Neuron (in vitro differentiated cells): ENCODE results near the gene ATXN1.
"Not testable (repeated sequence)": the region's sequence is repeated elsewhere in the genome, so short reads cannot be mapped to it uniquely, and the experiment has no call there.

Experiments
- H2AFZ ChIP-seq: one replicate; pipeline ENCODE4 v1.6.1; 2013; ENCODE audit warnings: low read depth, mild to moderate bottlenecking, inconsistent platforms, low read length, moderate library complexity
- H3K27me3 ChIP-seq: one replicate; pipeline ENCODE4 v1.6.1; 2013; ENCODE audit warnings: low read length; ENCODE audit not compliant: insufficient read depth
- H3K36me3 ChIP-seq: one replicate; pipeline ENCODE4 v1.6.1; 2013; ENCODE audit warnings: low read length; ENCODE audit not compliant: insufficient read depth
- H3K4me1 ChIP-seq: one replicate; pipeline ENCODE4 v1.6.1; 2013; ENCODE audit warnings: low read length; ENCODE audit not compliant: insufficient read depth
- H3K4me3 ChIP-seq: 2 replicates; pipeline ENCODE4 v1.5.1; 2013; ENCODE audit warnings: mild to moderate bottlenecking, low read length, moderate library complexity
- H3K9me3 ChIP-seq: one replicate; pipeline ENCODE4 v1.6.1; 2013; ENCODE audit warnings: low read length

ATXN1 gene

DNA sequence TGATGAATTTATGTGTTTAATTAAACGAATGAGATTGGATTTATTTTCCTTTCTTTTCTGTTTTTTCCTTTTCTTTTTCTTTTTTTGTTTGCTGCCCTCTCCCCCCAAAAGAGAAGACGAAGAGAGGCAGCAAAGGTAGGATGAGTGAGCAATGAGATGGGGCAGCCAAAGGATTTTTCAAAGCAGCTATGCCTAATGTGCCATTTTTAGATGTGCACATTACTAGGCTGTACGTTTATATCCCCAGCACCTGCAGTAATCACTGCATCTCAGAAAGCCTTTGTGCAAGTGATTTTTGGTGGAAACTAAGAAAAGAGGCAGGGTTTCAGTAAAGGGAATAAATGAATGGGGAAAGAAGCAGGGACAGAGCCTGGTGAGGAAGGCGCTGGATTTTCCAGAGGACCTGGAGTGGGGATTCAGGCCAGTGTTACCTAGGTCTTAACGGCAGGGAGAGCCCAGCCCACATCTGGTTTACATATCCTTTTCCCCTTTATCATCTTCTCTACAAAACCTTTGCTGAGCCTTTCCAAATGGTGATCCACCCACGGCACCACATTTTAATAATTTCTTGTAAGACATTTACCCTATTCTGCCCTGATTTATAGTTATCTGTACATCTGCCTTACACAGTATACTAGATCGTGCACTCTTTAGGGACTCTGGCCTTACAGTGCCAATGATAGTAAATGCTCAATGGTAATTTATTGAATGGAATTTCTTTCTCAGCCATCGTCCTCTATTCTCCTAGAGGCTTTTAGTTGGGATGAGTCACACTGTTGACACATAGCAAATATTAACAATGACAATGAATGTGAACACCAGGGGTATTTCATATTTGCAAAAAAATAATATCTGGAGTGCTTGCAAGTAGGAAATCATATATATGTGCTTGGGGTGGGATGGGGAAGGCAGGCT is 38.3 kb upstream of the ATXN1 start:
- no peaks in the 10 kb centered on the region for H3K9me3 ChIP-seq
- no peak overlapping the region for H2AFZ ChIP-seq
- peaks cover 3% of the 10 kb centered on the region for H3K27me3 ChIP-seq
- no peak overlapping the region for H3K4me3 ChIP-seq
- H3K36me3 ChIP-seq = no peaks in the 10 kb centered on the region
- H3K4me1 ChIP-seq = peaks cover 15% of the 10 kb centered on the region

DNA sequence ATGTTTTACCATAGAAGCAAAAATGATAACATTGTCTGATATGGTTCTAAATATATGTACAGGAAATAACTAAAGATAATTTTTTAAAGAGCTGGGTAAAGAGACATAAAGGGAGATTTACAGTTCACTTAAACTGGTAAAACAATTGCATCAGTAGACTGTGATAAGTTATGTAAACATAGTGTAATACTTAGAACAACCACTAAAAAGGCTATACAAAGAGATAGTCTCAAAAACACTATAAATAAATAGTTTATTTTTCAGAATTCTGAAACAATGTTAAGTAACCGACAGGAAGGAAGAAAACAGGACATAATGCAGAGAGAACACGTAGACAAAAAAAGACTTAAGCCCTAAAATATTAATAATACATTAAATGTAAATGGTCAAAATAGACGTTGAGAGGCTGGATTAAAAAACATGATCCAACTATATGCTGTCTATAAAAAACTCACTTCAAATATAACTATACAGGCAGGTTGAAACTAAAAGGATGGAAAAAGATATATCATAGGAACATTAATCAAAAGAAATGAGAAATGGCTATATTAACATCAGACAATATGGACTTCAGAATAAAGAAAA is 32.7 kb upstream of the ATXN1 start:
- Histone ChIP-seq H2AFZ (no peak overlapping the region), H3K36me3 (no peaks in the 10 kb centered on the region), H3K4me3 (no peak overlapping the region), H3K27me3 (no peaks in the 10 kb centered on the region), H3K9me3 (peaks cover 4% of the 10 kb centered on the region), H3K4me1 (no peaks in the 10 kb centered on the region)

DNA sequence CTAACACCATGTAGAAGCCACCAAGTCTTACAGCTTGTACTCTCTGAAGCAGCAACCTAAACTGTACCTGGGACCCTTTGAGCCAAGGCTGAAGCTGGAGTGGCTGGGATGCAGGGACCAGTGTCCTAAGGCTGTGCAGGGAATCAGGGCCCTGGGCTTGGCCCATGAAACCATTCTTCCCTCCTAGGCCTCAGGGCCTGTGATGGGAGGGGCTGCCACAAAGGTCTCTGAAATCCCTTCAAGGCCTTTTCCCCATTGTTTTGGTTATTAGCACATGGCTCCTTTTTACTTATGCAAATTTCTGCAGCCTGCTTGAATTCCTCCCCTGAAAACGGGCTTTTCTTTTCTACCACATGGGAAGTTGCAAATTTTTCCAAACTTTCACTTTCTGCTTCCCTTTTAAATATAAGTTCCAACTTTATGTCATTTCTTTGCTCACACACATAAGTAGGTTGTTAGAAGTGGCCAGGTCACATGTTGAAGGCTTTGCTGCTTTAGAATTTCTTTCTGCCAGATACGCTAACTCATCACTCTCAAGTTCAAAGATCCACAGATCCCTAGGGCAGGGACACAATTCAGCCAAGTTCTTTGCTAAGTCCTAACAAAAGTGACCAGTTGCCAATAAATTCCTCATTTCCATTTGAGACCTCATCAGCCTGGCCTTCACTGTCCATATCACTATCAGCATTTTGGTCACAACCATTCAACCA is 28.2 kb upstream of the ATXN1 start:
- no peak overlapping the region for H2AFZ ChIP-seq
- H3K4me3 ChIP-seq = no peak overlapping the region
- H3K36me3 ChIP-seq = no peaks in the 10 kb centered on the region
- peaks cover 4% of the 10 kb centered on the region for H3K9me3 ChIP-seq
- no peaks in the 10 kb centered on the region for H3K27me3 ChIP-seq
- no peaks in the 10 kb centered on the region for H3K4me1 ChIP-seq

DNA sequence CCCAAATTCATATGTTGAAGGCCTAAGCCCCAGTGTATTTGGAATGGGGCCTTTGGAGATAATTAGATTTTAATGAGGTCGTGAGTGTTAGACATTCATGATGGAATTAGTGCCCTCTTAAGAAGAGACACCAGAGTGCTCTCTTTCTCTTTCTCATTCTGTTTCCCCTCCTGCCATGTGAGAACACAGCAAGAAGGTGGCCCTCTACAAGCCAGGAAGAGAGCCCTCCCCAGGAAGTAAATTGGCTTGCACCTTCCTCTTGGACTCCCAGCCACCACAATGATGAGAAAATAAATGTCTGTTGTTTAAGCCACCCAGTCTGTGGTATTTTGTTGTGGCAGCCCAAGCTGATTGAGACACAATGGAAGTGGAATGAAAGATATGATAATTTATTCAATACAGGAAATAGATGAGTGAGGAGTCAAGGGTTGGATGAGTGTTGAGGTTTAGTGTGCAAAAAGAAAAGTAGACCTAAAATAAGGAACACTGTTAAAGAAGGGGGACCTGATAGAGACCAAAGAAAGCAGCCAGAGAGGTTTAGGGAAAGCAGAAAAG is 25.9 kb upstream of the ATXN1 start:
- no peaks in the 10 kb centered on the region for H3K27me3 ChIP-seq
- H3K9me3 ChIP-seq = peaks cover 4% of the 10 kb centered on the region
- no peak overlapping the region for H3K4me3 ChIP-seq
- no peak overlapping the region for H2AFZ ChIP-seq
- no peaks in the 10 kb centered on the region for H3K4me1 ChIP-seq
- H3K36me3 ChIP-seq = no peaks in the 10 kb centered on the region

DNA sequence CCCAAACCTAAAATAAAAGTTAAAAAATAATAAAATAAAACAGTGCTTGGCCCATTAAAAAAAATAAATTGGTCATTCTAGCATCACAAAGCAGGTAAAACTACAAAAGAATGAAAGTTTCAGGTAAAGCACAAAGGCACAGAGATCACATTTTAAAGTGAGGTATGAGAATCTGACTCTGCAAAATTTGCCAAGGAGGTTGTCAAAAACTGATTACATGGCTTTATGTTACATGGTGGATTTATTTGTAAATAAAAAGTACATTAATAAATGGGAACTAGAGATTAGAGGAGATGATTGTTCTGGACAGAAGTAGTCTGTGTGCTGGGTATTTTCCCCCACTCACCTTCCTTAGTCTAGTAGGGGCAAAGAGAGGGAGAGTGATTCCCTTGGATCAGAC is 24.2 kb upstream of the ATXN1 start:
- no peak overlapping the region for H2AFZ ChIP-seq
- H3K4me3 ChIP-seq = no peak overlapping the region
- H3K36me3 ChIP-seq = no peaks in the 10 kb centered on the region
- no peaks in the 10 kb centered on the region for H3K27me3 ChIP-seq
- H3K4me1 ChIP-seq = peaks cover 4% of the 10 kb centered on the region
- H3K9me3 ChIP-seq = peaks cover 3% of the 10 kb centered on the region

DNA sequence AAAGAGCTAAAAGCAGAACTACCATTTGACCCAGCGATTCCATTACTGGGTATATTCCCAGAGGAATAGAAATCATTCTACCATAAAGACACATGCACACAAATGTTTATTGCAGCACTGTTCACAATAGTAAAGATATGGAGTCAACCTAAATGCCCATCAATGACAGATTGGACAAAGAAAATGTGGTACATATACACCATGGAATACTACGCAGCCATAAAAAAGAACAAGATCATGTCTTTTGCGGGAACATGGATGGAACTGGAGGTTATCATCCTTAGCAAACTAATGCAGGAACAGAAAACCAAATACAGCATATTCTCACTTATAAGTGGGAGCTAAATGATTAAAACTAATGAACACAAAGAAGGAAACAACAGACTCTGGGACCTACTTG is 23.7 kb upstream of the ATXN1 start:
- H3K4me1 ChIP-seq, H3K4me3 ChIP-seq, H3K36me3 ChIP-seq, H2AFZ ChIP-seq, H3K27me3 ChIP-seq, H3K9me3 ChIP-seq: not testable (repeated sequence)

DNA sequence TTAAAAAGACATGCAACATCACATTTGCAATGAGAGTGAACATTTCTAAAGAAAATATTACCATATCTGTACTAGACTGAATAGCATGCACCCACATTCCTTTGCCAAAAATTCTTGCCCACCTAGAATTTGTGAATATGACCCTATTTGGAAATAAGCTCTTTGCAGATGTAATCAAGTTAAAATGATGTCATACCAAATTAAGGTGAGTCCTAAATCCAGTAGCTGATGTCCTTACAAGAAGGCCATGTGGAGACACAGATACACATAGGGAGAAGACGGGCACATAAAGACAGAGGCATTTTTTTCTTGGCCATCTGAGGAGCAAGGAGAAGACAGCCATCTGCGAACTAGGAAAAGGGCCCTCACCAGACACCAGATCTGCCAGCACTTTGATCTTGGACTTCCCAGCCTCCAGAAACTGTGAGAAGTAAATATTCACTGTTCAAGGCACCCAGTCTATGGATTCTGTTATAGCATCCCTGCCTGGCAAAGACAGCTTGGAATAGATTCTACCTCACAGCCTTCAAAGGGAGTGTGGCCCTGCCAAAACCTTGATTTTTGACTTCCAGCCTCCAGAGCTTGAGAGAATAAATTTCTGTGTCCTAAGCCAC is 22.8 kb upstream of the ATXN1 start:
- Histone ChIP-seq H3K4me3 (no peak overlapping the region), H2AFZ (no peak overlapping the region), H3K27me3 (no peaks in the 10 kb centered on the region), H3K9me3 (no peaks in the 10 kb centered on the region), H3K4me1 (peaks cover 4% of the 10 kb centered on the region), H3K36me3 (no peaks in the 10 kb centered on the region)

DNA sequence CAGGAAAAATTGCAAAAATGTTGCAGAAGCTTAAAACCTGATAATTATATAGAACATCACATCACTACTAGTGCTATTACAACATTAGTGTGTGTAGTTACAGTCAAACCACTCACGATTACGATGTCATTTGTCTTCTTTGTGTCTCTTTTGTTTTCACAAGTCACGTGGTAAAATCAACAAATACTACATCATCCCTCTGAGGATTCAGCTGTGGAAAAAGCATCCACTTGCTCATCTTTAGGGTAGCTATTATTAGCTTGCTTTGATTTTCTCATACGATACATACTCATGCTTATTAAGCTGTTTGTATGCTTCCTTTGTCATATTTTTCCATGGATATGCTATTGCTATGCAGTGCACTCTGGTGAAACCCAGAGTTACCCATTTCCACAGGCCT is 22.2 kb upstream of the ATXN1 start:
- Histone ChIP-seq H2AFZ (no peak overlapping the region), H3K36me3 (no peaks in the 10 kb centered on the region), H3K27me3 (no peaks in the 10 kb centered on the region), H3K4me1 (peaks cover 4% of the 10 kb centered on the region), H3K4me3 (no peak overlapping the region), H3K9me3 (no peaks in the 10 kb centered on the region)

DNA sequence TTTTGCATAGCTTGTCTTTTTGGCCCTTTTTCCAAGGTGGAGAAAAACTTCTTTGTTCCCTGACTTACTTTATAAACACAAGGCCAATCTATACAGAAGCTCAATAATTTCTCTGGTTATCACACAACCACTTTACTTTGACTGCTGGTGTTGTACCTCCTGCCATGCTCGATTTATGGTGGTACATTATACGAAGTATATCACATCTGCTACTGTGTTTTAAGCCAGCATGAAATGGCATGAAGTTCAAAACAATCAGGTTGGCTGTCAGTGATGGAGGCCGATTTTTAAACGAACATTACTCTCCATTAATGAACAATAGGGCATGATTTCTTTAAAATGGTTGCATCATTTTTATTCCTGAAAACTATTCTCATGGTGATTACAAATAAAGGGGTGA is 21.0 kb upstream of the ATXN1 start:
- H3K27me3 ChIP-seq = no peaks in the 10 kb centered on the region
- H3K4me3 ChIP-seq = no peak overlapping the region

DNA sequence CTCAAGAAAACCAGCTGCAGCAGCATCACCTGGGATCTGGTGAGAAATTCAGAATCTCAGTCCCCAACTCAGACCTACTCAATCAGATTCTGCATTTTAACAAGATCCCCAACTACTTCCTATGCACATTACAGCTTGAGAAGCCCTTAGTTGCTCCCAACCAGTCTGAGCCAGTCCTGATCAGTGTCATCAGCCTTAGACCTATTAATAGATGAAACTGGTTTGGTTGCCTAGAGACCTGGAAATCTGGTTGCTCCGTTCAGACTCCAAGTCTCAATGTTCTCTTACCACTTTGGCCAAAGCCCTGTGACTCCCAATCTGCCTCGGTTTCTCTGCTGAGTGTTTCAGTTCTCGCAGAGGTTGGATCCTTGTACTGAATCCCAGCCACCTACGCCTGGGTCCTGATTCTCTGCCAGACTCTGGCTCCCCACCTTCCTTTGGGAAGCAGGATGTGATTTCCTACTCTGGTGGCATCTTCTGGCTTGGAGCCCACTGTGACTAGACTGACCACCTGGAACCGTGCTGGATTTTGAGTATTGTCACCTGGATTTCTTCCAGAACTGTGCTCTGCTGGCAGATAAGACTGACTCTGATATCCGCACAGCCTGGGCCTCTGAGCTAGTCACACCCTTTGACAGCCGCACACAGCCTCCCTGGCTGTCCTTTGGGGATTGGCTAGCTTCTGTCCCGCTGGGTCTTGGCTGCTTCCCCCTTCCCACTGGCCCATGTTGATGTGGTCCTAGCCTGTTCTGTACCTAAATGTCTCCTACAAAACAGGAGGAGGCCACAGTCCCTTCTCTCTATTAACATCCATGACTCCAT is 20.3 kb upstream of the ATXN1 start:
- Histone ChIP-seq H3K4me3 (no peak overlapping the region), H3K4me1 (peaks cover 4% of the 10 kb centered on the region), H3K36me3 (no peaks in the 10 kb centered on the region), H3K27me3 (no peaks in the 10 kb centered on the region), H2AFZ (no peak overlapping the region), H3K9me3 (no peaks in the 10 kb centered on the region)

More for the DNA sequence above, 21.0 kb upstream of the ATXN1 start:
- Histone ChIP-seq H3K9me3 (no peaks in the 10 kb centered on the region), H3K4me1 (peaks cover 4% of the 10 kb centered on the region), H3K36me3 (no peaks in the 10 kb centered on the region), H2AFZ (no peak overlapping the region)

DNA sequence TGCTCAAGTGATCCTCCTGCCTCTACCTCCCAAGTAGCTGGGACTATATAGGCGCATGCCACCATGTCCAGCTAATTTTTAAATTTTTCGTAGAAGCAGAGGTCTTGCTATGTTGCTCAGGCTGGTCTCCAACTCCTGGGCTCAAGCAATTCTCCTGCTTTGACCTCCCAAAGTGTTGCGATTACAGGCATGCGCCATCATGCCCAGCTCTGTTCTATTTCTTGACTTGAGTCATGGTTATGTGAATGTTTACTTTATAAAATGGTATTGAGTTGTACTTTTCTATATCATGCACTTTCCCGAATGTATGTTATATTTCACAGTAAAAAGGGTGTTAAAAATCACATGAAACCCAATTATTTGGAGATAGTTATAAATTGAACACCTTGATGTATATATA is 17.3 kb upstream of the ATXN1 start:
- H3K36me3 ChIP-seq = no peaks in the 10 kb centered on the region
- no peaks in the 10 kb centered on the region for H3K27me3 ChIP-seq
- H3K9me3 ChIP-seq = no peaks in the 10 kb centered on the region
- H2AFZ ChIP-seq = no peak overlapping the region
- H3K4me3 ChIP-seq = no peak overlapping the region
- peaks cover 4% of the 10 kb centered on the region for H3K4me1 ChIP-seq

DNA sequence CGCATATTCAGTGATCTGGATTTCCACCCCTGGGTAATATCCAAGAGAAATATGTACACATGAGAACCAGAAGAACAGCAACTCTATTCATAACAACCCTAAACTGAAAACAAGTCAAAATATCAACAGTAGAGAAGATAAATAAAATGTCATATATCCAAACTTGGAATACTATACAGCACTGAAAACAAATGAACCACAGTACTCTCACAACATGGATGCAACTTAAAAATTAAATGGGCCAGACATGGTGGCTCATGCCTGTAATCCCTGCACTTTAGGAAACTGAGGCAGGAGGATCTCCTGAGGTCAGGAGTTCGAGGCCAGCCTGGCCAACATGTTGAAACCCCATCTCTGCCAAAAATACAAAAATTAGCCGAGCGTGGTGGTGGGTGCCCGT is 16.5 kb upstream of the ATXN1 start:
- H3K36me3 ChIP-seq = no peaks in the 10 kb centered on the region
- H2AFZ ChIP-seq = no peak overlapping the region
- H3K4me3 ChIP-seq = no peak overlapping the region
- peaks cover 4% of the 10 kb centered on the region for H3K4me1 ChIP-seq
- no peaks in the 10 kb centered on the region for H3K9me3 ChIP-seq
- H3K27me3 ChIP-seq = no peaks in the 10 kb centered on the region
